A549 (cell line): ENCODE results near the gene INVS.

ENCODE experiments used
- EP300 ChIP-seq, 2 experiments: fragments of >200 bp; sonication (Bioruptor Twin); formaldehyde crosslinking; IDR thresholded peaks; 2 replicates in 1 of 2; 3 replicates in 1 of 2; pipeline ENCODE4 v1.6.1; 2016 to 2017
- KDM5A ChIP-seq: fragments of 200-600 bp; sonication (generic); IDR thresholded peaks from 2 replicates; pipeline ENCODE4 v1.6.1; 2016; ENCODE audit warnings: antibody characterized with exemption, mild to moderate bottlenecking

DNA sequence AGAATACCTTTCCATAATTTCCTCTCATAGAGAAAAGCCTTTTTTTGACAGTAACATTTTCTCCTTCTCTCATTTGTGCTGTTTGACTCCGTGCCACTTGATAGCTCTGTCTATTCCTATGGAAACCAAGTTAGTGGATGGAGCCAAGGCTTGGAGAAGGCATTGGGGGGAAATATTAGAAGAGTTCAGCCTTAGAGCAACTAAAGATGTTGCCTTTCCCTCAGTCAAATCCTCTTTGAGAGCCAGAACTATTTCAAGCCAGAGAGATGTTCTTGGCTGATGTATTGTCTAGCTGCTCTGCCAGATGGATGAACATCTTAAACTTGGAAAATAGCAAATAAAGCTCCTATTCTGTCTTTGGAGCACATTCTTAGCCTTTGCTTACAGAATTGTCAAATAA is 112.4 kb downstream of the INVS start:
- no peak for TF ChIP-seq EP300 (IDR thresholded peaks at IDR 0.05)
- no peak for TF ChIP-seq KDM5A
